Transverse colon (tissue), 3 donors: ENCODE measurements around the gene DYNLT3.

Experiments
- POLR2A ChIP-seq: fragments of 450-650 bp; IDR thresholded peaks from one replicate; pipeline ENCODE4 v1.6.1; 2016; ENCODE audit warnings: antibody characterized with exemption, mild to moderate bottlenecking, moderate library complexity
- TF ChIP-seq, protein P1 (sequence below), 5 experiments: fragments of 200-600 bp in 3 of 5; fragments of 450-650 bp in 2 of 5; sonication (generic) in 3 of 5; IDR thresholded peaks; 1 replicate in 2 of 5; 2 replicates in 3 of 5; pipeline ENCODE4 v1.5.1; 2016 to 2017; ENCODE audit warnings: antibody characterized with exemption in 5 of 5, inconsistent platforms in 3 of 5, mild to moderate bottlenecking in 2 of 5, moderate library complexity in 1 of 5

GRCh38 chrX:37847733-37848197, 394 bp upstream of the DYNLT3 start:
- TF ChIP-seq, protein P1, sequence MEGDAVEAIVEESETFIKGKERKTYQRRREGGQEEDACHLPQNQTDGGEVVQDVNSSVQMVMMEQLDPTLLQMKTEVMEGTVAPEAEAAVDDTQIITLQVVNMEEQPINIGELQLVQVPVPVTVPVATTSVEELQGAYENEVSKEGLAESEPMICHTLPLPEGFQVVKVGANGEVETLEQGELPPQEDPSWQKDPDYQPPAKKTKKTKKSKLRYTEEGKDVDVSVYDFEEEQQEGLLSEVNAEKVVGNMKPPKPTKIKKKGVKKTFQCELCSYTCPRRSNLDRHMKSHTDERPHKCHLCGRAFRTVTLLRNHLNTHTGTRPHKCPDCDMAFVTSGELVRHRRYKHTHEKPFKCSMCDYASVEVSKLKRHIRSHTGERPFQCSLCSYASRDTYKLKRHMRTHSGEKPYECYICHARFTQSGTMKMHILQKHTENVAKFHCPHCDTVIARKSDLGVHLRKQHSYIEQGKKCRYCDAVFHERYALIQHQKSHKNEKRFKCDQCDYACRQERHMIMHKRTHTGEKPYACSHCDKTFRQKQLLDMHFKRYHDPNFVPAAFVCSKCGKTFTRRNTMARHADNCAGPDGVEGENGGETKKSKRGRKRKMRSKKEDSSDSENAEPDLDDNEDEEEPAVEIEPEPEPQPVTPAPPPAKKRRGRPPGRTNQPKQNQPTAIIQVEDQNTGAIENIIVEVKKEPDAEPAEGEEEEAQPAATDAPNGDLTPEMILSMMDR (IDR thresholded peaks at IDR 0.05), result no peak
- no peak for TF ChIP-seq POLR2A
